Nucleus accumbens (tissue), 56 donors: ENCODE data around the gene HRCT1.
"Not testable (repeated sequence)": the region's sequence is repeated elsewhere in the genome, so short reads cannot be mapped to it uniquely, and the experiment has no call there.

ENCODE experiments used
- DNase-seq, 56 donors: peaks; one replicate each; lab custom pipeline; 2025; lab: John Stamatoyannopoulos, UW

HRCT1 gene

DNA sequence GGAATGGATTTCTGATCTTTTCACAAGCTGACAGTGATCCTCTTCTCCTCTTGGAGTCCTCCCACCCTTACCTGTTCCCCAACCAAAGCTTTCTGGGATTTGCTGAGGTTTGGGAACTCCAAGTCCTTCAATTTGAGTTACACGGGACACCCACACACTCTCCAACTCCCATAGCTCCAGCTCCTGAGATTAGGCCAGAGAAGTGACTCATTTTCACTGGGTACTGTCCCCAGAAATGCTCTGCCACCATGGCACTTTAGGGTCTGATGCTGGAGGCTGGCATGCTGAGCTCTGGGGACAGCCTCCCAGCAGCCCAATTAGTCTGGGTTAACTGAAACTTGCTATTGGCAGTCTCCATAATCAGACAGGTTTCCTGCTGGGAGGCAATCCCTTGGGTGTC is 14.0 kb upstream of the HRCT1 start:
- DNase-seq = no peak

DNA sequence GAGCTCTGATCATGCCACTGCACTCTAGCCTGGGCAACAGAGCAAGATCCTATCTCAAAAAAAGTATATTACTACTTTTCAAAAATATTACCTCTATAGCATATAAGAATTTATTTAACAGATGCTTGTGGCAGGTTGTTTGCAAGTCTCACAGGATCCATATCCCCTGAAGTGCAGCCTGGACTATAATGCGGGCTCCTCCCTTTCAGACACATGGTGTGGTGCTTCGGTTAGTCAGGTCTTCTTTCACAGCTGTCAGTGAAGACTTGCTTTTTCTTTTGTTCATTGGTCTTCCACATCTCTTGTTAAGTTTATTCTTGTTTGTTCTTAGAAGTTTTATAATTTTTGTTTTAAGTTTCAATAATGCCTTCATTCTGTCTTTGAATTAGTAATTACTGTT is 9.4 kb upstream of the HRCT1 start:
- DNase-seq = no peak

DNA sequence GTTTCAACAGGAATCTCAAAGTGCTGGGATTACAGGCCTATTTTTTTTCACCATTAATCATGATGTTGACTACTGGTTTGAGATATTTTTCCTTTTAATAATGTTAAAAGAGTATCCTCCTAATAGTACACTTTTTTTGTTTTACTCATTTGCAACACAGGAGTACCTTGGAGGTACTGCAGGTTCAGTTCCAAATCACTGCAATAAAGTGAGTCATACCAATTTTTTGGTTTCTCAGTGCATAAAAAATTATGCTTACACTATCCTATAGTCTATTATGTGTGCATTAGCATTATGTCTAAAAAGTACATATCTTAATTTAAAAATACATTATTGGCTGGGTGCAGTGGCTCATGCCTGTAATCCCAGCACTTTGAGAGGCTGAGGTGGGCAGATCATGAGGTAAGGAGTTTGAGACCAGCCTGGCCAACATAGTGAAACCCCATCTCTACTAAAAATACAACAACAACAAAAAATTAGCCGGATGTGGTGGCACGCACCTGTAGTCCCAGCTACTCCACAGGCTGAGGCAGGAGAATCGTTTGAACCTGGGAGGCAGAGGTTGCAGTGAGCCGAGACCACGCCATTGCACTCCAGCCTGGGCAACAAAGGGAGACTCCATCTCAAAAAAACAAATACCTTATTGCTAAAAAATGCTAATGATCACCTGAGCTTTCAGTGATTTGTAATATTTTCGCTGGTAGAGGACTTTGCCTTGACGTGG is 8.5 kb upstream of the HRCT1 start:
- DNase-seq = not testable (repeated sequence)

DNA sequence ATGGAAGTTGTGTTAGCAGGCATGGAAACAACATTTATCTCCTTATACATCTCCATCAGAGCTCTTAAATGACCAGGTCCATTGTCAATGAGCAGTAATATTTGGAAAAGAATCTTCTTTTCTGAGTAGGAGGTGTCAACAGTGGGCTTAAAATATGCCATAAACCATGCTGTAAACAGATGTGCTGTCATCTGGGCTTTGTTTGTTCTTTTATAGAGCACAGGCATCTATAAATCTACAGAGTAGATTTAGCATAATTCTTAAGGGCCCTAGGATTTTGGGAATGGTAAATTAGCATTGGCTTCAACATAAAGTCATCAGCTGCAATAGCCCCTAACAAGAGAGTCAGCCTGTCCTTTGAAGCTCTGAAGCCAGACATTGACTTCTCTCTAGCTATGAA is 7.7 kb upstream of the HRCT1 start:
- no peak for DNase-seq

DNA sequence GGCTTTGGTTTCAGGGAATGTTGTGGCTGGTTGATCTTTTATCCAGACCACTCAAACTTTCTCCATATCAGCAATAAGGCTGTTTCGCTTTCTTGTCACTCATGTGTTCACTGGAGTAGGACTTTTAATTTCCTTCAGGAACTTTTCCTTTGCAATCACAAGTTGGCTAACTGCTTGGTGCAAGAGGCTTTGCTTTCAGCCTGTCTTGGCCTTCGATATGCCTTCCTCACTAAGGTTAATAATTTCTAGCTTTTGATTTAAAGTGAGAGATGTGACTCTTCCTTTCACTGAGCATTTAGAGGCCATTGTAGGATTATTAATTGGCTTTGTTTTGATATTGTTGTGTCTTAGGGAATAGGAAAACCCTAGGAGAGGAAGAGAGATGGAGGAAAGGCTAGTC is 7.0 kb upstream of the HRCT1 start:
- no peak for DNase-seq

DNA sequence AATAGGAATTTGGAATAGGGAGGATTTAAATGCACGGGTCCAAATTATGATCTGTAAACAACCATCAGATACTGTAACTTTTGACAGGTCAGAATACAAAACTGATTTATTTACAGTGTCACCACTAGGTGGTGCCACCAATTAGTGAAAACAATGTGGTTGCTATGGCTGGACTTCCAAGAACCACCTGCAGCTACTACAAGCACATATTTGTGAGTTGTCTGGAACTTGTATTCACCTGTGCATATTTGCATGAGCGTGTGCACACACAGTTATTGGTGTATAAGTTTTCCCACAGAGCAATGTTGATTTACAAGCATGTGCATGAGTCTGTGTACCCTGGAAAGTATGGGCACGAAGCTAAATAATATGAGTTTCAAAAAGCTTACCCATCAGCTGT is 3.0 kb upstream of the HRCT1 start:
- peak in 2 of 56 donors; percentile 12 to 13 for DNase-seq

DNA sequence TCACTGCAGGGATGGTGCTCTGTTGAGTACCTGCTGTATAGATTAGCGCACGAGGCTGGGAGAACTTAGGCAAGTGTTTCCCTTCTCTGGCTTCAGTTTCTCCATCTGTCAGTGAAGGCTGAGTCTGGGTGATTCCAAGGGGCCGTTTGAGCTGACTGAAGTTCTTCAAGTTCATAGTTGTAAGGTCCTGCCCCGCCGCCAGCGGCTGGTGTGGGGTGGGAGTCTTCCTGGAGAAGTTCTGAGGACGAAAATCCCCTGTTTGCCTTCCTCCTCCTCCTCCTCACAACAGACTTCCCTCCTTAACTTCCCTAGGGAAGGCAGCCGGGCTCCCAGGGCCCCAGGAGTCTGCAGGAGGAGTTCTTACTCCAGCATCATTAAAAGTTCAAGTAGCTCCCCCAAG is 1.7 kb upstream of the HRCT1 start:
- DNase-seq = no peak

DNA sequence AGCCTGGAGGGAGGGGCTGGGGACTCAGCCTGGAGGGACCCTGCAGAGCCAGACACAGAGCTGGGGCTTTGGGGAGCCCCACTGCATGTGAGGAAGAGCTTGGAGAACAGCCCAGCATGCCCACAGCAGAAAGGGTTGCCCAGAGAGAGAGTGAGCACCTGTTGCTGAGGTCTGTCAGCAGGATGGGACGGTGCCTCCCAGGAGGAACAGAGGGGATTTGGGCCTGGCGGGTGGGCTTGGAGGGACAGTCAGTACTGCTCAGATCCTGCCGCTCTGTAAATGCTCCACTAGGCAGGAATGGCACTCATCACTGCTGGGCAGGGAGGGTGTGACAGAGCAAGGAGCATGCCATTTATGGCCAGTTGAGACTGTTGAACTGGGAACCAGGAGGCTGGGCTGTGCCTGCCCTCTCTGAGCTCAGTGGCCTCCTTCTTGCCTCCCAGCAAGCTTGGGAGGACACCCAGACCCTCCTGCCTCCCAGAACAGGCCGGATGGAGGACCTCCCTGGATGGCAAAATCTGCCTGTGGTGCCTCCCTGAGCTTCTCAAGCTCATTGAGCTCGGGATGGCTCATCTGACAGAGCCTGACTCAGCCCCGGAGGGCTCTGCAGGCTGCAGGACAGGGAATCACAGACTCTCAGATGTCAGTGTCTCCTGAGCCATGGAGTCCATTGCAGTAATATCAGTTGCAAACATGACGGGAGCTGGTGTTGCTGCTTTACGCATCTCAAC is 786 bp upstream of the HRCT1 start:
- DNase-seq = no peak

DNA sequence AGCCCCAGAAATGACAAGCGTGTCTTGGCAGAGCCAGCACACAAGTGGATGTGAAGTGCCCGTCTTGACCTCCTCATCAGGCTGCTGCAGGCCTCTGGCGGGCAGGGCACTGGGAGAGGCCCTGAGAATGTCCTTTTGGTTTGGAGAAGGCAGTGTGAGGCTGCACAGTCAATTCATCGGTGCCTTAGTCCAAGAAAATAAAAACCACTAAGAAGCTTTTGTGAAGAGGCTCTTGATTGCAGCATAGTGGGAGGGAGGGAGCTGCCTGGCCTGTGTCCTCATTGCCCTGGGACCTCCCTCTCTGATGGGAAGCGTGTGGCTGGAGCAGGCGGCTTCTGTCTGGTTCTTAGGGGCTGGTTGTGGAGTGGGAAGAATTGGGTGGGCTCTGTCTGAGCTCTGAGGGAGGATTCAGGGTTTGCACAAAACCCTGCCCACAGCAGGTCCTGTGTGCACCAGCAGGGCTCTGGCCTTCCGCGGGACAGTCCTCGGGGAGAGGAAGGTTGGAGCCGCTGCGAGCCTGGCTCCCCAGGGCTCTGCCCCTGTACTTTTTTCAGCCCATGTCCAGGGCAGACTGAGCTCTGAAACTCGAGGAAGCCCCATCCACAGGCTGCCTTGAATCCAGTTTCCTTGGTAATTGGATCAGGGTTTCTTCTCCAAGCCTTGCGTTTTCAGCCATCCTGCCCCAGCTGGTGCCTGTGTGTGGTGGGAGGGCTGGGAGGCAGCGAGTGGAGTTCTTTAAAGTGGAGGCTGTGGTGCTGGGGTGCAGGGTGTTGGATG is 1.1 kb downstream of the HRCT1 start:
- no peak for DNase-seq

DNA sequence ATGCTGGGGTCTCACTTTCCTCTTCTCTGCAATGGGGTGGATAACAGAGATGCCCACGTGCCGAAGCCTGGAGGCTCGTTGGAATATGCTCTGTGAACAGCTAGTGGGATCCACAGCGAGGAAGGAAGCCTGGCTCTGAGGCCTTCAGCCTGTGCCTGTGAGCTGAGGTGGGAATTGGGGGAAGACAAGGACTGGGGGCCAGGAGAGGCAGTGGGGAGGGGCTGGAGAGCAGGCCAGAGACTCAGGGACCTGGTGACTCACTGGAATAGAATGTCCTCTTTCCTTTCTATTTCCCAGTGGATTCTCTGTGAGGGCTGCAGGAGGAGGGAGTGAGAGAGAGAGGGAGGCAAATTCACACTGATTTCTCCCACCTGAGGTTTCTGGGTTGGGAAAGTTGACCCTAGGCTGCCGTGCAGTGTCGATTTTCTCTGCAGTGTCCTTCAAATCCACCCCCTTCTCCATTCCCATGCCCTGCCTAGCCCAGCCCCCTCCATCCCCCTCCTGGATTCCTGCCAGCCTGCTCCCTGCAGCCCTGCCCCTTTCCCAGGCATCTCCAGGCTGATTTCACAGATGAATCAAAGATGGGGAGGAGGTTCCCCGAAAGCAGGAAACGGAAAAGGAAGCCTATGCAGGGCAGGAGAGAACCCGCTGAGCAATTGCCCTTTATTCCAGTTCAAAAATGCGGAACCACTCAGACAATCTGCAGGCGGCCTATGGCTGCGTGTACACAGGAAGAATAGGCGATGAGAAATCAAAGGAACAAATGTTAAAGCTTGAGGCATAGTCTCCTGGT is 1.9 kb downstream of the HRCT1 start:
- no peak for DNase-seq

DNA sequence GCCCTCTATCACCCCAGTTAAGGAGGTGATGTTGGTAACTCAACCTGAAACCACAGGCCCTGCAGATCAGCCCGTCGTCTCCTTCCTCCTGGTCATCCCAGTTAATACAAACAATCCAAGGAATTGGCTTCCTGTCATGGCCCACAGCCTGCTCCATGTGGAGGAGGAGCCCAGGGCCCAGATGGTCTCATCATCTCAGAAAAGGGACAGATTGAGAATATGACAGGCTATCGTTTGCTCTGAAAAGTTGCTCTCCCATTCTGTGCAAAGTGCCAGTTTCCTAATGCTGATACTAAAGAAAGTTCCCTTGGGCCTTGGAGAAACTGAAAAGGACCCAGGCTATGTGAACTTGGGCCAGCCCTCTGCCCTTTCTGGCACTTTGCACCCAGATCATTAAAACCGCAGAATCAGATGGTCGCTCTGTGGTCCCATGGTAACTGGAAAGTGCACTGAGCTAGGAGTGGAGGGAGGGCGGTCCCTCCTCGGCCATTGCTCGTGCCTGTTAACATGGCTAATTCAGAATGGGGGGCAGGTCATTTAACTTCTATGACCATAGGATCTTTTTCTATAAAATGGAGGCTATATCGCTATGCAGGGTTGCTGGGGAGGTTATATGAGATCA is 2.6 kb downstream of the HRCT1 start:
- DNase-seq = no peak

DNA sequence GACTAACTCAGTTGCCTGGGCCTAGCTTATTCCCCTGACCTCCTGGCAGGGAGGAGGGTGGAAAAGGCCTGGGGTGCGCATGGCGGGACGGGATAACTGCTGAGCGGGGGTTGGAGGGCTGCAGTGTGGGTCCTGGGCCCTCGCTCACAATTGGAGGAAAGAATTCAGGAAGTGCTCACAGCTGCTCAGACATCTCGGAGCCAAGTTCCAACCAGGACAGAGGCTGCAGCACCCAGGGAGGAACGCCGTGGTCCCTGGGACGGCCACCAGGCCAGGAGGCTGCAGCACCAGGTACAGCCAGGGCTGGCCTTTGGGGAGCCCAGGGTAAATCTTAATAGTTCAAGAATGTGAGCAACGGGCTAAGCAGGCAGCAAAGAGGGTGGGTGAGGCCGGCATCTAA is 3.3 kb downstream of the HRCT1 start, which contains the start of gene SPAAR:
SPAAR (plus strand) TSS at position 217 of the 400 bp plus-strand sequence. CDS start 974 bp downstream, outside the sequence.
- DNase-seq = no peak

DNA sequence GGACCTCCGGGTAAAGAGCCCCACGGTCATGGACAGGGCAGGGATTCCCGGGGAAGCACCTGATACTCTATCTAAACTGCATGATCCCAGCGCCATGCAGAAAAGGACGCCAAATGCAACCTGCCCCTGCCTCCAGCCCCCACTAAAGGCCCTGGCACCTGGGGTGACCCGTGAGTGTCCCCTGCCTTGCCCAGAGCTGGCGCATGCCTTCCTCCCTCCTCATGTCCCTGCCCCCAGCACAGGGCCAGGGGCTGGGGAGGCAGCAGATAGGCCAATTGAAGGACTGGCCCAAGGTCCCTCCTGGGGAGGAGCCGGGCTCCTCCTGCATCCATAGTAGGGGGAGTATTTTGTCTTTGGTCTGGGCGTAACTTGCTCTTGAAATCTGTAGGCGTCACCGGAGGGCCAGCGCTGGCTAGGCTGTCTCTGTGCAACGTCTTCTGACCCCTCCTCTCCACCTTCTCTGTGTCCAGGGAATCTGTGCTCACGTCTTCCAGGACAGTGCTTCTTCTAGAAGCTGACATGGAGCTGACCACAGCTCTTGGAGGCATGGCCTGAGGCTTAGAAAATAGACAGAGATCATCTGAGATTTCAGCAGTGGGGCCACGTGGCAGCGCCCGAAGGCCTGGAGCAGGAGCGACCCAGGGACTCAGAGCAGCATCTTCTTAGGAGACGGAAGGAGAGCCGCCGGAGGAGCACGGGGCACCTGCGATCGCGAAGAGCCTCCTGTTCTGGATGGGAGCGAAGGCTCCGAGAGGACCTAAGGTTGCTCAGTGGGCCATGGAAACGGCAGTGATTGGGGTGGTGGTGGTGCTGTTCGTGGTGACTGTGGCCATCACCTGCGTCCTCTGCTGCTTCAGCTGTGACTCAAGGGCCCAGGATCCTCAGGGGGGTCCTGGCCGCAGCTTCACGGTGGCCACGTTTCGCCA is 3.9 kb downstream of the HRCT1 start:
- DNase-seq = no peak

DNA sequence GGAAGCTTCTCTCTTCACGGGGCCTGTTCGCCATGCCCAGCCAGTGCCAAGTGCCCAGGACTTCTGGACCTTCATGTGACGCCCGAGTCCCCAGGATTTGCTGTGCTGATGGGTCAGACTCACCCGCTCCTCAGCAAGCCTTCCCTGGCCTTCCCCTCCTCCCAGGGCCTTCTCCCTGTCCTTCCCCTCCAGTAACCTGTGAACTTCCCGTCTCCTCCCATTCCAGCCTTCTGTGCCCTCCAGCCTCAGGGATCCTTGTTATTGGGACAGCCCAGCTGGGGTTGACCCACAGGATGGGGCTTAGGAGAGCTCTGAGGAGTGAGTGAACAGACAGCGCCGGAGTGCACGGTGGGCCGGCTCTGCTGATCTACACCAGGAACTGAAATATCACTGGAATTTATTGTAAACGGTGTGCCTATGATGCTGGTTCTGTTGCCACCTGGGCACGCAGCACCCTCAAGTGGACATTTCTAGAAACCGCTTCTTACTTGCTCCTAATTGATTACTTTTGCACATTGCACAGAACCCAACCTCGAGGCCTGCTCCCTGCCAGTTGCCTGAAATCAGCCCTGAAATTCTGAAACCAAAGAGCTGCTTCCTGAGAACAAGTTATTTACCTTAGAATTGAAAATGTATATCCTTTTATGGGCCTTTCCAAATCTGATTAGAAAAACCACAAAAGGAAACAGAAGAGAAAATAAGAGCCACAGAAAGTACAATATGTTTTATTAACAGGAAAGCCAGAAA is 4.8 kb downstream of the HRCT1 start:
- DNase-seq = no peak

DNA sequence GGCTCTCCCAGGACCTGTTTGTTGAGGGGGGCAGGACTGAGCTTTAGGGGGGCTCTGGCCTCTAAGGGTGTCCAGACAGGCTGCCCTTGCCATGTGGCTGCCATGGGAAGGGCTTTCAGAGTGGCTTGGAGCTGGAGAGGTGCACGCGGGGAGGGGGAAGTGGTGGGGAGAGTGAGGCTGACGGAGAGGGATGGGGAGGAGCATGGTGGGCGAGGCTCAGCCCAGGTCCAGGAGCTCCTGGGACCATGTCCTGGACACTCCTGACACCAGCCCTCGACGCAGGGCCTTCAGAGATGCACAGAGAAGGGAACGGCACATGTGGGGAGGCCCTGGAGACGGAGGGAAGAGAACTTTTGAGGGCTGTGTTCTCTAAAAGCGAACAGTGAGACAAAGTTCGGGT is 5.7 kb downstream of the HRCT1 start:
- DNase-seq = no peak

DNA sequence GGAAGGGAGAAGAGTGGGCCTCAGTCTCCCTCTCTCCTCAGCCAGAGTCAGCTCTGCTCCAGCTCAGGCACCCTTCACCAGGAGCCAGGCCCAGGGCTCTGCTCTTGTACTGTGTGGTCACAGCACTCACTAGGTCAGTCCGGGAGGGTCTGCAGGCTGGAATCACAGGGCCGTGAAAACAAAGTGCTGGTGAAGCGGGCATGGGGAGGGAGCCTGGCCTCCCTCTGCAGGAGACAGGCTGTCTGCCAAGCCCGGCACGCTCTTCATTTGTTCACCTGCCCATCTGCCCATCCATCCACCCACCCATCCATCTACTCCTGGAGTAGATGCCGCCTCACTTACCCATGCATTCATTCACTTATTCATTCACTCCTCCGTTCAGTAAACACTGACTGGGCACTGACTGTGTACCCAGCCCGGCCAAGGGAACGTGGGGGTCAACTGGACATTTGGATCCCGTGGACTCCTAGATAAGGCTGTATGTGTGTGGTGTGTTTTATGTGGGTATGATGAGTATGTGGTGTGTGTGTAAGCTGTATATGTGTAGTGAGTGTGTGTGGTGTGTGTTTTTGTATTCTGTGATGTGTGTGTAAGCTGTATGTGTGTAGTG is 6.9 kb downstream of the HRCT1 start:
- DNase-seq = no peak

DNA sequence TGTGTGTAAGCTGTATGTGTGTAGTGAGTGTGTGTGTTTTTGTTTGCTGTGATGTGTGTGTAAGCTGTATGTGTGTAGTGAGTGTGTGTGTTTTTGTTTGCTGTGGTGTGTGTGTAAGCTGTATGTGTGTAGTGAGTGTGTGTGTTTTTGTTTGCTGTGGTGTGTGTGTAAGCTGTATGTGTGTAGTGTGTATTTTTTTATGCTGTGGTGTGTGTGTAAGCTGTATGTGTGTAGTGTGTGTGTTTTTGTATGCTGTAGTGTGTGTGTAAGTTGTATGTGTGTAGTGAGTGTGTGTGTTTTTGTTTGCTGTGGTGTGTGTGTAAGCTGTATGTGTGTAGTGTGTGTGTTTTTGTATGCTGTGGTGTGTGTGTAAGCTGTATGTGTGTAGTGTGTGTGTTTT is 7.4 kb downstream of the HRCT1 start:
- DNase-seq = not testable (repeated sequence)

DNA sequence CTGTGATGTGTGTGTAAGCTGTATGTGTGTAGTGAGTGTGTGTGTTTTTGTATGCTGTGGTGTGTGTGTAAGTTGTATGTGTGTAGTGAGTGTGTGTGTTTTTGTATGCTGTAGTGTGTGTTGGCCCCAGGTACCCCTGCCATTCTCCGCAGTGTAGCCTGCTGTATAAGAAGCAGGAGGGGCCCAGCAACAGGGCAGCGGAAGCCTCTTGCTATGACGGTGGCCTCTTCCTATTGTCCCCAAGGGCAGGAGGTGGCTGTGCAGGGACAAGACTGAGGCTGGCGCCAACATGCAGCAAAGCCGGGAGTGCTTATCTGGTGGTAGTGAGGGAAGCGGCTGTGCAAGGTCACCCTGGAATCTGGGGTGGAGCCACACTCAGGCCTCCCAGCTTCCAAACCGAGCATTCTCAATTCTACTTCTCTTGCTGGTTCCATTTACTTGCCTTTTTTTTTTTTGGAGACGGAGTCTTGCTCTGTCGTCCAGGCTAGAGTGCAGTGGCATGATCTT is 8.4 kb downstream of the HRCT1 start:
- no peak for DNase-seq
